Breast epithelium (tissue), 4 donors: Measurements from ENCODE around the gene SLC4A8. TPM values are rescaled to one million over a fixed set of nuclear protein-coding genes. Genes with fewer than 3 reads are reported as not detected.

ENCODE experiments used
- DNase-seq, 2 donors: peaks; one replicate each; pipeline ENCODE4 v3.0.0-alpha.2; 2019; ENCODE audit warnings: low spot score in 2 of 2
- H3K27ac ChIP-seq, 2 donors: fragments of 200-600 bp; sonication (generic) in 1 of 2; one replicate each; pipeline ENCODE4 v1.5.1; 2016 to 2019; ENCODE audit warnings: mild to moderate bottlenecking in 1 of 2
- H3K27me3 ChIP-seq, 2 donors: fragments of 200-600 bp; sonication (generic) in 1 of 2; one replicate each; pipeline versions ENCODE4 v1.5.1 to v1.6.0; 2017 to 2019; ENCODE audit warnings: control low read depth in 1 of 2, mild to moderate bottlenecking in 1 of 2
- H3K36me3 ChIP-seq: fragments of 200-600 bp; one replicate; pipeline ENCODE4 v1.5.1; 2019
- H3K4me1 ChIP-seq, 2 donors: fragments of 200-600 bp; sonication (generic); one replicate each; pipeline ENCODE4 v1.5.1; 2016 to 2019; ENCODE audit warnings: control low read depth in 1 of 2
- H3K4me3 ChIP-seq, 3 donors: fragments of 200-600 bp; sonication (generic); 1 replicate in 2 of 3; 2 replicates in 1 of 3; pipeline ENCODE4 v1.5.1; 2016 to 2019; ENCODE audit warnings: mild to moderate bottlenecking in 3 of 3, moderate library complexity in 2 of 3
- H3K9me3 ChIP-seq, 2 donors: fragments of 200-600 bp; sonication (generic) in 1 of 2; one replicate each; pipeline ENCODE4 v1.5.1; 2016 to 2019; ENCODE audit warnings: control low read depth in 1 of 2
- POLR2A ChIP-seq: fragments of 450-650 bp; IDR thresholded peaks from one replicate; pipeline ENCODE4 v1.6.1; 2016; ENCODE audit warnings: antibody characterized with exemption, mild to moderate bottlenecking, moderate library complexity
- POLR2AphosphoS5 ChIP-seq, 3 donors: sonication (generic); formaldehyde crosslinking; IDR thresholded peaks; one replicate each; pipeline ENCODE4 v1.6.1; 2017; ENCODE audit warnings: antibody characterized with exemption in 3 of 3
- intact Hi-C: fragments of 100-400 bp; cut with DNase I; formaldehyde crosslinking; loops from one replicate; pipeline ENCODE4 v1.15.1; 2023; ENCODE audit warnings: low total_unique reads
- total RNA-seq, 3 donors: library from RNA; depleted of rRNA; stranded (reverse); fragments of >200 nt; gene quantifications; one replicate each; pipeline ENCODE4 v1.1.0, GENCODE V29; 2016
- TF ChIP-seq, protein P1 (sequence below), 3 donors: fragments of 450-650 bp; IDR thresholded peaks; one replicate each; pipeline ENCODE4 v1.5.1; 2016 to 2017; ENCODE audit warnings: antibody characterized with exemption in 3 of 3, mild to moderate bottlenecking in 3 of 3, moderate library complexity in 3 of 3

SLC4A8 gene
- total RNA-seq, 3 donors from 2014 or later, result 0.64 to 8.3 (median 6.2) TPM

DNA sequence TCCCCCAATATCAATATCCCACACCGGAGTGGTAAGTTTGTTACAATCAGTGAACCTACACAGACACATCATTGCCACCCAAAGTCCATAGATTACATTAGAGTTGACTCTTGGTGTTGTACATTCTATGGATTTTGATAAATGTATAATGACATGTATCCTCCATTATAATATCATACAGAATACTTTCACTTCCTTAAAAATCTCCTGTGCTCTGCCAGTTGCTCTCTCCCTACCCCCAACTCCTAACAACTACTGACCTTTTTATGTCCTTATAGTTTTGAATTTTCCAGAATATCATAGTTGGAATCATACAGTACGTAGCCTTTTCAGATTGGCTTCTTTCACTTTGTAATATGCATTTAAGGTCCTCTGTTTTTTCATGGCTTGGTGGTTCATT is 48.4 kb downstream of the SLC4A8 start:
- TF ChIP-seq, protein P1, sequence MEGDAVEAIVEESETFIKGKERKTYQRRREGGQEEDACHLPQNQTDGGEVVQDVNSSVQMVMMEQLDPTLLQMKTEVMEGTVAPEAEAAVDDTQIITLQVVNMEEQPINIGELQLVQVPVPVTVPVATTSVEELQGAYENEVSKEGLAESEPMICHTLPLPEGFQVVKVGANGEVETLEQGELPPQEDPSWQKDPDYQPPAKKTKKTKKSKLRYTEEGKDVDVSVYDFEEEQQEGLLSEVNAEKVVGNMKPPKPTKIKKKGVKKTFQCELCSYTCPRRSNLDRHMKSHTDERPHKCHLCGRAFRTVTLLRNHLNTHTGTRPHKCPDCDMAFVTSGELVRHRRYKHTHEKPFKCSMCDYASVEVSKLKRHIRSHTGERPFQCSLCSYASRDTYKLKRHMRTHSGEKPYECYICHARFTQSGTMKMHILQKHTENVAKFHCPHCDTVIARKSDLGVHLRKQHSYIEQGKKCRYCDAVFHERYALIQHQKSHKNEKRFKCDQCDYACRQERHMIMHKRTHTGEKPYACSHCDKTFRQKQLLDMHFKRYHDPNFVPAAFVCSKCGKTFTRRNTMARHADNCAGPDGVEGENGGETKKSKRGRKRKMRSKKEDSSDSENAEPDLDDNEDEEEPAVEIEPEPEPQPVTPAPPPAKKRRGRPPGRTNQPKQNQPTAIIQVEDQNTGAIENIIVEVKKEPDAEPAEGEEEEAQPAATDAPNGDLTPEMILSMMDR (IDR thresholded peaks at IDR 0.05), result no peak
- TF ChIP-seq POLR2AphosphoS5 (IDR thresholded peaks at IDR 0.05), result no peak
- TF ChIP-seq POLR2A, result no peak
- no peak for DNase-seq
- H3K9me3 ChIP-seq, result no peaks in the 10 kb centered on the region
- no peaks in the 10 kb centered on the region for H3K36me3 ChIP-seq
- H3K4me3 ChIP-seq, result no peak overlapping the region
- H3K27ac ChIP-seq, result no peak overlapping the region
- intact Hi-C loops, result no loop called here
- no peaks in the 10 kb centered on the region for H3K27me3 ChIP-seq
- H3K4me1 ChIP-seq, result no peaks in the 10 kb centered on the region

DNA sequence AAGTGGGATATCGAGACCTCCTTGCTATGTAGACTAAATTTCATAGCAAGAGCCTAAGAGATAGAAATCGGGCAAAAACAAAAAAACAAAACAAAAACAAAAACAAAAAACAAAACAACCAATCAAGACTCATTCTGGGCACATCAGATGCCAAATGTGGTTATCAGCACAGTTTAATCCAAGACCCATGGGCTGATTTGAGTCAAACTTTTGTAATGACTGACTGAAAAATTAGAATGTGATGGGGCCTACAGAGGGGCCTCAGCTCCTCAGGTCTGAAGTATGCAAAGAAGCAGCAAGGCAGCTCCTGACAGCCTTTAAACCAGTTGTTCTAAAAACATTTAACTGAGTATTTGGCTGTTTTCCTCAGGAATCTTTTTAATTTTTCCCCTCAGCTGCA is 49.3 kb downstream of the SLC4A8 start:
- no peak for TF ChIP-seq POLR2A
- TF ChIP-seq, protein P1 (IDR thresholded peaks at IDR 0.05), result no peak
- TF ChIP-seq POLR2AphosphoS5 (IDR thresholded peaks at IDR 0.05), result no peak
- no peak overlapping the region for H3K4me3 ChIP-seq
- H3K27ac ChIP-seq, result no peak overlapping the region
- H3K9me3 ChIP-seq, result no peaks in the 10 kb centered on the region
- H3K27me3 ChIP-seq, result no peaks in the 10 kb centered on the region
- no peaks in the 10 kb centered on the region for H3K36me3 ChIP-seq
- DNase-seq, result no peak
- intact Hi-C loops, result no loop called here
- no peaks in the 10 kb centered on the region for H3K4me1 ChIP-seq

DNA sequence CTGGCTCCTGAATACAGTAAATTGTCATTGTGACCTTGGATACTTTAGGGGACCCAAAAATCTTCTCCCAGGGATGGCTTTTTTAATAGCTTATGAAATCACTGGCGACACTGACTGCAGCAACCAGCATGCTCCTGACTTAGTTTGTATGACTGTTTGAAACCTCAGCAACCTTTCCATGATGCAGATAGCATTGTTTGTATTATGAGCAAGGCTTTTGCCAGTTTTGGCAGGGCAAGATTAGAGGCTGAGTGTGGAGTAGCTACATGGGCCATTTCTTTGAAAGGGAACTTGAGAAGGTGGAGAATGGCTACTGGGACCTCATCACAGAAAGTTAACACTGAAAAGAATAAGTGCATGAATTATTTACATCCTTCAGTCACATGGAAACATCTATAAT is 50.9 kb downstream of the SLC4A8 start:
- Histone ChIP-seq H3K9me3 (no peaks in the 10 kb centered on the region), H3K27me3 (no peaks in the 10 kb centered on the region), H3K4me1 (no peaks in the 10 kb centered on the region), H3K36me3 (no peaks in the 10 kb centered on the region), H3K4me3 (no peak overlapping the region), H3K27ac (no peak overlapping the region)
- intact Hi-C loops, result no loop called here
- no peak for TF ChIP-seq POLR2AphosphoS5 (IDR thresholded peaks at IDR 0.05)
- TF ChIP-seq POLR2A, result no peak
- TF ChIP-seq, protein P1 (IDR thresholded peaks at IDR 0.05), result no peak
- DNase-seq, result no peak

DNA sequence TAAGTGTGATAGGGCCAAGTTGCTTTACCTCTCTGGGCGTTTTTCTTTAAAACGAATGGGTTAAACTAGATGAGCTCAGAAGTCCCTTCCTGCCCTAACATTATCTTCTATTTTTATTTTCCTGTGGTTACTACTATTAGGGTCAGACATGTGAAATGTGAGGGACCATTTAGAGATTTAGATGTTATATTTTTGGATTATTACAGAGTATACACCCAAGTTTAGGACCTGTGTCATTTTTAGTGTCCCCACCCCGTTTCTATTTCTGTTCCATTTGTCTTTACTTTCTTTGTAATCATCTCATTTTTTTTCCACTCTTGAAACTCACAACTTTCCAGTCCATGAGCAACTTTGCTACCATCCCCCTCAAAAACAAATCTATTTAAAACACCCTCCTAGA is 56.3 kb downstream of the SLC4A8 start:
- Histone ChIP-seq H3K9me3 (no peaks in the 10 kb centered on the region), H3K4me3 (no peak overlapping the region), H3K4me1 (no peaks in the 10 kb centered on the region), H3K27me3 (no peaks in the 10 kb centered on the region), H3K27ac (no peak overlapping the region), H3K36me3 (no peaks in the 10 kb centered on the region)
- intact Hi-C loops, result no loop called here
- DNase-seq, result no peak
- TF ChIP-seq POLR2A (no peak), POLR2AphosphoS5 (IDR thresholded peaks at IDR 0.05) (no peak)
- TF ChIP-seq, protein P1 (IDR thresholded peaks at IDR 0.05), result no peak

DNA sequence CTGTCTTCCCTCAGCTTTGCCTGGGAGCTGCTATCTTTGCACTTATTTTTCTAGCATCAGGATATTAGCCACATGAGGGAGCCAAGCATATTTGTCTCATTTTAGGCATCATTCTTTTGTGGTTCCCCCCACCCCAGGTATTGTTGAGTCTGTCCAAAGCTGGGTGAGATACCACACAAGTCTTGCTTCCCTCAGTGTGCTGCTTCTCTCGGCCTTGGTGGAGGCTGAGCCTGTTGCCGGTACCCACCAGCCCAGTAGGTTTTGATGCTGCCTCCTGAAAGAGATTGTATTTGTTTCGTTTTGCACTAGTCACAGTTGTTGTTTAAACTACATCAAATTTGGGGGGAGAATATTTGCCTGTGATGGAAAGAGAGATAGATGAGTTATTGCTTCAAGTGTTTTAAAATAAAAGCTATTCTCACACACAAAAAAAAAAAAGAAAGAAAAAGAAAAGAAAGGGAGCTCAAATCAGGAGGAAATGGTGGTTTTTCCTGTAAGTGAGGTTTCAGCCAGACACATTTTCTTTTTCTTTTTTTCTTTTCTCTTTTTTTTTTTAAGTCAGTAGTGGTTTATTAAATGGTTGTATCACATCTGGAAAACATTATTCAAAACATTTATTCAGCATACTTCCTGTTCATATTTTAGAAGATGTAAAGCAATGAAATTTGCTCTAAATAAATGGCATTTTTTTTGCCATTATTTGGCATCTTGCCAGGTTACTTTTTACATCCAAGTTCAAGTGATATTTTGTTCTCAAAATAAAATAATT is 58.5 kb downstream of the SLC4A8 start:
- no peak overlapping the region for H3K27ac ChIP-seq
- no peak for DNase-seq

More for the DNA sequence above, 58.5 kb downstream of the SLC4A8 start:
- Histone ChIP-seq H3K4me3 (no peak overlapping the region), H3K9me3 (no peaks in the 10 kb centered on the region), H3K4me1 (no peaks in the 10 kb centered on the region), H3K27me3 (no peaks in the 10 kb centered on the region), H3K36me3 (no peaks in the 10 kb centered on the region)
- intact Hi-C loops, result no loop called here
- TF ChIP-seq POLR2AphosphoS5 (IDR thresholded peaks at IDR 0.05) (no peak), POLR2A (no peak)
- TF ChIP-seq, protein P1 (IDR thresholded peaks at IDR 0.05), result no peak
